IMR-90 (cell line): Measurements from ENCODE around the gene RNF38. TPM values are rescaled to one million over a fixed set of nuclear protein-coding genes. Genes with fewer than 3 reads are reported as not detected.

ENCODE experiments used
- ATAC-seq: fragments of 200-7000 bp; cut with Tn5 transposase; 2 replicates; pipeline ENCODE4 v1.9.1; 2020; ENCODE audit warnings: low read depth, mild to moderate bottlenecking, moderate library complexity
- BruUV-seq: library from RNA; stranded (reverse); fragments of 400-500 nt; replicated peaks from 2 replicates; lab custom pipeline; 2021; lab: Mats Ljungman, UMichigan
- CTCF ChIA-PET: fragments of 300-600 bp; formaldehyde crosslinking; extraction: SDS; loops from one replicate; lab custom pipeline; 2021; ENCODE audit warnings: antibody characterized with exemption; lab: Yijun Ruan, JAX
- POLR2A ChIA-PET: fragments of 300-600 bp; sonication (Branson Sonifier 250); formaldehyde crosslinking; loops from one replicate; lab custom pipeline; 2022; ENCODE audit warnings: antibody characterized with exemption; ENCODE audit not compliant: unreplicated experiment; lab: Charles Lee
- DNase-seq: peaks from one replicate; pipeline ENCODE4 v3.0.0; 2013
- H2AFZ ChIP-seq: replicated peaks from 2 replicates; pipeline ENCODE3; 2013; ENCODE audit warnings: low read length, mild to moderate bottlenecking; ENCODE audit not compliant: poor library complexity
- H2AK5ac ChIP-seq: 2 replicates; pipeline ENCODE4 v1.6.1; 2013; ENCODE audit warnings: low read depth, low read length, inconsistent platforms
- H2AK9ac ChIP-seq: replicated peaks from 2 replicates; pipeline ENCODE3; 2013; ENCODE audit warnings: mild to moderate bottlenecking, low read depth, low read length, moderate library complexity; ENCODE audit not compliant: poor library complexity
- H2BK120ac ChIP-seq: 2 replicates; pipeline ENCODE4 v1.6.1; 2013; ENCODE audit warnings: low read depth, low read length, inconsistent platforms
- H2BK15ac ChIP-seq: 3 replicates; pipeline ENCODE4 v1.6.1; 2013; ENCODE audit warnings: low read depth, low read length, inconsistent platforms
- H2BK20ac ChIP-seq: 2 replicates; pipeline ENCODE4 v1.6.1; 2013; ENCODE audit warnings: low read depth, mild to moderate bottlenecking, inconsistent platforms, low read length, moderate library complexity
- H2BK5ac ChIP-seq: 2 replicates; pipeline ENCODE4 v1.6.1; 2013; ENCODE audit warnings: mild to moderate bottlenecking, low read depth, low read length, inconsistent platforms; ENCODE audit not compliant: poor library complexity, severe bottlenecking
- H3K14ac ChIP-seq: replicated peaks from 2 replicates; pipeline ENCODE4 v1.6.1; 2013; ENCODE audit warnings: low read depth, low read length, inconsistent platforms
- H3K18ac ChIP-seq: 2 replicates; pipeline ENCODE4 v1.6.1; 2013; ENCODE audit warnings: low read depth, low read length, control low read depth
- H3K23ac ChIP-seq: 2 replicates; pipeline ENCODE4 v1.6.1; 2013; ENCODE audit warnings: low read depth, low read length, inconsistent platforms
- H3K27ac ChIP-seq: 2 replicates; pipeline ENCODE4 v1.5.1; 2013; ENCODE audit warnings: mild to moderate bottlenecking, control low read depth, low read length; ENCODE audit not compliant: insufficient read depth
- H3K27me3 ChIP-seq: 2 replicates; pipeline ENCODE4 v1.6.1; 2013; ENCODE audit warnings: low read length; ENCODE audit not compliant: control insufficient read depth, insufficient read depth
- H3K36me3 ChIP-seq: 2 replicates; pipeline ENCODE4 v1.6.1; 2013; ENCODE audit warnings: low read length, mixed read lengths; ENCODE audit not compliant: control insufficient read depth, insufficient read depth
- H3K4ac ChIP-seq: 2 replicates; pipeline ENCODE4 v1.6.1; 2013; ENCODE audit warnings: low read depth, low read length, inconsistent platforms
- H3K4me1 ChIP-seq: 2 replicates; pipeline ENCODE4 v1.6.1; 2013; ENCODE audit warnings: low read length, mixed read lengths; ENCODE audit not compliant: control insufficient read depth, insufficient read depth
- H3K4me2 ChIP-seq: 2 replicates; pipeline ENCODE4 v1.6.1; 2013; ENCODE audit warnings: low read depth, mild to moderate bottlenecking, control low read depth, low read length, moderate library complexity
- H3K4me3 ChIP-seq: 2 replicates; pipeline ENCODE4 v1.5.1; 2013; ENCODE audit warnings: low read depth, mild to moderate bottlenecking, control low read depth, low read length, moderate library complexity; ENCODE audit not compliant: insufficient read depth
- H3K56ac ChIP-seq: 2 replicates; pipeline ENCODE4 v1.6.1; 2013; ENCODE audit warnings: low read length, inconsistent platforms; ENCODE audit not compliant: insufficient read depth; ENCODE audit errors: extremely low read depth
- H3K79me1 ChIP-seq, 2 experiments: 2 replicates each; pipeline ENCODE4 v1.6.1; 2013; ENCODE audit warnings: low read length in 2 of 2, inconsistent platforms in 1 of 2, low read depth in 1 of 2
- H3K9ac ChIP-seq: 2 replicates; pipeline ENCODE4 v1.6.1; 2013; ENCODE audit warnings: low read depth, low read length, control low read depth
- H3K9me1 ChIP-seq: 2 replicates; pipeline ENCODE4 v1.6.1; 2013; ENCODE audit warnings: low read length, inconsistent platforms; ENCODE audit not compliant: insufficient read depth
- H3K9me3 ChIP-seq: 2 replicates; pipeline ENCODE4 v1.6.1; 2013; ENCODE audit warnings: low read length; ENCODE audit not compliant: control insufficient read depth, insufficient read depth
- H4K20me1 ChIP-seq: 2 replicates; pipeline ENCODE4 v1.6.1; 2013; ENCODE audit warnings: low read length, inconsistent platforms; ENCODE audit not compliant: insufficient read depth
- H4K5ac ChIP-seq: 2 replicates; pipeline ENCODE4 v1.6.1; 2013; ENCODE audit warnings: mild to moderate bottlenecking, low read depth, low read length, control low read depth
- H4K8ac ChIP-seq, 2 experiments: 2 replicates each; pipeline ENCODE4 v1.6.1; 2013; ENCODE audit warnings: low read depth in 2 of 2, low read length in 2 of 2, control low read depth in 1 of 2, inconsistent platforms in 1 of 2
- H4K91ac ChIP-seq: 2 replicates; pipeline ENCODE4 v1.6.1; 2013; ENCODE audit warnings: low read depth, low read length, inconsistent platforms; ENCODE audit not compliant: insufficient read depth
- BHLHE40 ChIP-seq: fragments of 150-350 bp; IDR thresholded peaks from 2 replicates; pipeline ENCODE4 v1.6.1; 2016; ENCODE audit warnings: mild to moderate bottlenecking, low read depth, low read length
- CEBPB ChIP-seq: IDR thresholded peaks from 2 replicates; pipeline ENCODE4 v1.6.1; 2012; ENCODE audit warnings: low read depth, low read length, improper control_type of control experiment
- CHD1 ChIP-seq: IDR thresholded peaks from 2 replicates; pipeline ENCODE4 v1.6.1; 2012; ENCODE audit warnings: low read depth, low read length, improper control_type of control experiment
- FOS ChIP-seq: fragments of 150-350 bp; IDR thresholded peaks from 2 replicates; pipeline ENCODE4 v1.6.1; 2016; ENCODE audit warnings: low read depth, low read length
- MAFK ChIP-seq: IDR thresholded peaks from 2 replicates; pipeline ENCODE4 v1.6.1; 2012; ENCODE audit warnings: low read depth, low read length, improper control_type of control experiment
- MAZ ChIP-seq: IDR thresholded peaks from 2 replicates; pipeline ENCODE4 v1.6.1; 2012; ENCODE audit warnings: low read depth, mild to moderate bottlenecking, low read length, improper control_type of control experiment, moderate library complexity, borderline replicate concordance
- MXI1 ChIP-seq: IDR thresholded peaks from 2 replicates; pipeline ENCODE4 v1.6.1; 2012; ENCODE audit warnings: low read depth, mild to moderate bottlenecking, low read length, moderate library complexity, borderline replicate concordance
- NFE2L2 ChIP-seq: fragments of 150-350 bp; IDR thresholded peaks from 2 replicates; pipeline ENCODE4 v1.6.1; 2016; ENCODE audit warnings: low read depth, mild to moderate bottlenecking, low read length
- POLR2A ChIP-seq: IDR thresholded peaks from 2 replicates; pipeline ENCODE4 v1.6.1; 2012; ENCODE audit warnings: mild to moderate bottlenecking, low read depth, low read length
- RAD21 ChIP-seq: IDR thresholded peaks from 2 replicates; pipeline ENCODE4 v1.6.1; 2012; ENCODE audit warnings: low read length, improper control_type of control experiment
- RCOR1 ChIP-seq: IDR thresholded peaks from 2 replicates; pipeline ENCODE4 v1.6.1; 2012; ENCODE audit warnings: mild to moderate bottlenecking, low read length, improper control_type of control experiment; ENCODE audit not compliant: insufficient replicate concordance
- RFX5 ChIP-seq: IDR thresholded peaks from 2 replicates; pipeline ENCODE4 v1.8.0; 2012; ENCODE audit warnings: low read depth, mild to moderate bottlenecking, low read length, moderate library complexity
- SMC3 ChIP-seq: fragments of 150-350 bp; IDR thresholded peaks from 2 replicates; pipeline ENCODE4 v1.6.1; 2016; ENCODE audit warnings: low read depth, mild to moderate bottlenecking, antibody characterized with exemption, low read length, moderate library complexity
- WGBS, 2 experiments: methylation state at CpG; one replicate each; pipeline versions ENCODE4 v1.1.5 to v1.1.7; 2013; ENCODE audit warnings: missing lambda C conversion rate in 2 of 2; ENCODE audit not compliant: insufficient read length in 1 of 2; ENCODE audit errors: extremely low coverage in 2 of 2; 5-methylcytosine and 5-hydroxymethylcytosine counted together
- dilution Hi-C: fragments of 300-500 bp; cut with HindIII; formaldehyde crosslinking; loops from one replicate; pipeline ENCODE4 v1.14.3; 2018; ENCODE audit warnings: low sequenced_read_pairs; ENCODE audit not compliant: unreplicated experiment
- in situ Hi-C: fragments of 300-500 bp; cut with MboI; formaldehyde crosslinking; loops from 3 replicates; pipeline ENCODE4 v1.14.3; 2019; ENCODE audit warnings: low sequenced_read_pairs, inconsistent platforms, mixed read lengths
- intact Hi-C: fragments of 100-400 bp; cut with micrococcal nuclease; formaldehyde crosslinking; loops from 2 replicates; pipeline ENCODE4 v1.10.0; 2022
- polyA plus RNA-seq, 3 experiments: library from polyadenylated mRNA; depleted of rRNA; stranded (reverse); fragments of >200 nt; gene quantifications; 2 replicates each; pipeline ENCODE4 v1.2.3, GENCODE V29; 2012; ENCODE audit warnings: low replicate concordance in 1 of 3
- total RNA-seq: library from RNA; depleted of rRNA; stranded (reverse); fragments of >200 nt; gene quantifications from 2 replicates; pipeline ENCODE4 v1.2.3, GENCODE V29; 2012
- TF ChIP-seq, protein P1 (sequence below): fragments of 150-350 bp; IDR thresholded peaks from 2 replicates; pipeline ENCODE4 v1.6.1; 2016; ENCODE audit warnings: low read depth, mild to moderate bottlenecking, low read length, moderate library complexity, borderline replicate concordance
- TF ChIP-seq, protein P2 (sequence below): fragments of 150-350 bp; IDR thresholded peaks from 2 replicates; pipeline ENCODE4 v1.6.1; 2017; ENCODE audit warnings: mild to moderate bottlenecking, antibody characterized with exemption, low read length, low read depth
- TF ChIP-seq, protein P3 (sequence below): conservative IDR thresholded peaks from 2 replicates; pipeline ENCODE4 v1.5.1; 2012; ENCODE audit warnings: mild to moderate bottlenecking, low read depth, low read length, improper control_type of control experiment

The RNF38 gene
- total and polyA plus RNA-seq, 2 of the 4 experiments (the other 2 are of a cell fraction), result 8.8 to 11.2 TPM

DNA sequence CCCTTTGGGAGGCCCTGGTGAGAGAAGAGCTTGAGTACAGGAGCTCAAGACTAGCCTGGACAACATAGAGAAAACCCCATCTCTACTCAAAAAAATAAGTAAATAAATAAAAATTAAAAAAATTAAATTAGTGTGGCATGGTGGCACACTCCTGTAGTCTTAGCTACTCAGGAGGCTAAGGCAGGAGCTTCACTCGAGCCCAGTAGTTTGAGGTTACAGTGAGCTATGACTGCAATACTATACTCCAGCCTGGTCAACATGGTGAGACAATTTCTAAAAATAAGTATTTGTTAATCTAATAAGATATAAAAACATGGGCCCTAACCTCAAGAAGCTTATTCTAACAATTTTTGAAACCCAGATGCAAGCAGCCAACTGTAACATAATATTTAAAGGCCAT lies 7.6 kb downstream of the RNF38 start:
- no peak overlapping the region for H2BK120ac ChIP-seq
- in situ Hi-C loops, result no loop called here
- CTCF ChIA-PET, result interaction anchor here (0.6 kb wide), 1 partner anchor 168 kb away, joined by 3 read pairs; no protein-coding TSS in a partner anchor
- DNase-seq, result peak; percentile 31
- no peak overlapping the region for H3K4ac ChIP-seq
- no peak overlapping the region for H3K9ac ChIP-seq
- no peak overlapping the region for H3K23ac ChIP-seq
- no peaks in the 10 kb centered on the region for H3K9me3 ChIP-seq
- H3K9me1 ChIP-seq, result peaks cover 2% of the 10 kb centered on the region
- peaks cover 6% of the 10 kb centered on the region; the same call in 1 of the 2 replicates for H3K4me1 ChIP-seq
- no peak overlapping the region for H3K56ac ChIP-seq
- H3K4me3 ChIP-seq, result no peak overlapping the region
- H3K27me3 ChIP-seq, result no peaks in the 10 kb centered on the region
- H3K4me2 ChIP-seq, result no peak overlapping the region
- intact Hi-C loops, result no loop called here
- no peak overlapping the region for H3K27ac ChIP-seq
- dilution Hi-C loops, result no loop called here
- H4K5ac ChIP-seq, result no peak overlapping the region
- H4K8ac ChIP-seq, result no peak overlapping the region
- peaks cover 53% of the 10 kb centered on the region for H4K20me1 ChIP-seq
- peaks cover 5% of the 10 kb centered on the region for H3K36me3 ChIP-seq
- TF ChIP-seq RAD21 (no peak), MXI1 (no peak), RFX5 (no peak), MAFK (no peak), POLR2A (no peak), SMC3 (no peak), FOS (no peak), MAZ (no peak), RCOR1 (no peak), BHLHE40 (no peak), NFE2L2 (no peak), CEBPB (no peak), CHD1 (no peak)
- TF ChIP-seq, protein P1, sequence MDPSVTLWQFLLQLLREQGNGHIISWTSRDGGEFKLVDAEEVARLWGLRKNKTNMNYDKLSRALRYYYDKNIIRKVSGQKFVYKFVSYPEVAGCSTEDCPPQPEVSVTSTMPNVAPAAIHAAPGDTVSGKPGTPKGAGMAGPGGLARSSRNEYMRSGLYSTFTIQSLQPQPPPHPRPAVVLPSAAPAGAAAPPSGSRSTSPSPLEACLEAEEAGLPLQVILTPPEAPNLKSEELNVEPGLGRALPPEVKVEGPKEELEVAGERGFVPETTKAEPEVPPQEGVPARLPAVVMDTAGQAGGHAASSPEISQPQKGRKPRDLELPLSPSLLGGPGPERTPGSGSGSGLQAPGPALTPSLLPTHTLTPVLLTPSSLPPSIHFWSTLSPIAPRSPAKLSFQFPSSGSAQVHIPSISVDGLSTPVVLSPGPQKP, result no peak
- TF ChIP-seq, protein P2, sequence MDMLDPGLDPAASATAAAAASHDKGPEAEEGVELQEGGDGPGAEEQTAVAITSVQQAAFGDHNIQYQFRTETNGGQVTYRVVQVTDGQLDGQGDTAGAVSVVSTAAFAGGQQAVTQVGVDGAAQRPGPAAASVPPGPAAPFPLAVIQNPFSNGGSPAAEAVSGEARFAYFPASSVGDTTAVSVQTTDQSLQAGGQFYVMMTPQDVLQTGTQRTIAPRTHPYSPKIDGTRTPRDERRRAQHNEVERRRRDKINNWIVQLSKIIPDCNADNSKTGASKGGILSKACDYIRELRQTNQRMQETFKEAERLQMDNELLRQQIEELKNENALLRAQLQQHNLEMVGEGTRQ, result no peak
- TF ChIP-seq, protein P3, sequence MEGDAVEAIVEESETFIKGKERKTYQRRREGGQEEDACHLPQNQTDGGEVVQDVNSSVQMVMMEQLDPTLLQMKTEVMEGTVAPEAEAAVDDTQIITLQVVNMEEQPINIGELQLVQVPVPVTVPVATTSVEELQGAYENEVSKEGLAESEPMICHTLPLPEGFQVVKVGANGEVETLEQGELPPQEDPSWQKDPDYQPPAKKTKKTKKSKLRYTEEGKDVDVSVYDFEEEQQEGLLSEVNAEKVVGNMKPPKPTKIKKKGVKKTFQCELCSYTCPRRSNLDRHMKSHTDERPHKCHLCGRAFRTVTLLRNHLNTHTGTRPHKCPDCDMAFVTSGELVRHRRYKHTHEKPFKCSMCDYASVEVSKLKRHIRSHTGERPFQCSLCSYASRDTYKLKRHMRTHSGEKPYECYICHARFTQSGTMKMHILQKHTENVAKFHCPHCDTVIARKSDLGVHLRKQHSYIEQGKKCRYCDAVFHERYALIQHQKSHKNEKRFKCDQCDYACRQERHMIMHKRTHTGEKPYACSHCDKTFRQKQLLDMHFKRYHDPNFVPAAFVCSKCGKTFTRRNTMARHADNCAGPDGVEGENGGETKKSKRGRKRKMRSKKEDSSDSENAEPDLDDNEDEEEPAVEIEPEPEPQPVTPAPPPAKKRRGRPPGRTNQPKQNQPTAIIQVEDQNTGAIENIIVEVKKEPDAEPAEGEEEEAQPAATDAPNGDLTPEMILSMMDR, result no peak
- no peak overlapping the region for H2BK15ac ChIP-seq
- no CpG with 5 or more reads among the region's 1 CpG for WGBS, 2 experiments
- no peak overlapping the region for H4K91ac ChIP-seq
- no peak overlapping the region for H2AK5ac ChIP-seq
- BruUV-seq, result no TSS peak
- H2AFZ ChIP-seq, result no peak overlapping the region
- POLR2A ChIA-PET, result no interaction called here
- no peak overlapping the region for H2BK5ac ChIP-seq
- no peak overlapping the region for H3K18ac ChIP-seq
- H2AK9ac ChIP-seq, result no peak overlapping the region
- H2BK20ac ChIP-seq, result no peak overlapping the region
- peaks cover 54 to 66% of the 10 kb centered on the region in 2 experiments for H3K79me1 ChIP-seq
- no peak overlapping the region for H3K14ac ChIP-seq
- ATAC-seq, result peak; percentile 29; the same call in 1 of the 2 replicates
